PFSK-1 (cell line): ENCODE data around the gene BTBD9.

Experiments used
- FOXP2 ChIP-seq: optimal IDR thresholded peaks from 2 replicates; pipeline ENCODE3; 2011; ENCODE audit warnings: borderline replicate concordance, control low read depth, inconsistent platforms; ENCODE audit not compliant: insufficient read depth; ENCODE audit errors: extremely low read length, extremely low read depth
- POLR2AphosphoS5 ChIP-seq: IDR thresholded peaks from 2 replicates; pipeline ENCODE4 v1.6.1; 2012; ENCODE audit warnings: low read depth, mild to moderate bottlenecking, control low read depth, low read length, moderate library complexity
- REST ChIP-seq, 2 experiments: IDR thresholded peaks; 2 replicates each; pipeline versions ENCODE4 v1.6.1 to v1.8.0; 2011 to 2012; ENCODE audit warnings: low read depth in 2 of 2, low read length in 2 of 2, control low read depth in 1 of 2, inconsistent platforms in 1 of 2, mild to moderate bottlenecking in 1 of 2, moderate library complexity in 1 of 2; ENCODE audit not compliant: insufficient read depth in 1 of 2
- SIN3A ChIP-seq: IDR thresholded peaks from 2 replicates; pipeline ENCODE4 v1.6.1; 2012; ENCODE audit warnings: mild to moderate bottlenecking, low read length, moderate library complexity, borderline replicate concordance; ENCODE audit not compliant: insufficient read depth
- TAF1 ChIP-seq: IDR thresholded peaks from 2 replicates; pipeline ENCODE4 v1.6.1; 2012; ENCODE audit warnings: low read length, control low read depth, borderline replicate concordance; ENCODE audit not compliant: insufficient read depth

Gene BTBD9

GRCh38 chr6:38176797-38177751 lies 462.7 kb downstream of the BTBD9 start:
- TF ChIP-seq POLR2AphosphoS5 (no peak), SIN3A (no peak), REST (IDR thresholded peaks at IDR 0.05; ENCODE audit: insufficient read depth in 1 of 2, low read depth in 2 of 2, low read length in 2 of 2) (no peak), FOXP2 (no peak), TAF1 (no peak)

- TF ChIP-seq FOXP2, result no peak
Measured at GRCh38 chr6:38175786-38176185, 463.9 kb downstream of the BTBD9 start.

- TF ChIP-seq REST (IDR thresholded peaks at IDR 0.05; ENCODE audit: insufficient read depth in 1 of 2, low read depth in 2 of 2, low read length in 2 of 2) (no peak), TAF1 (no peak), POLR2AphosphoS5 (no peak), SIN3A (no peak), FOXP2 (no peak)
Measured at GRCh38 chr6:38174806-38175495, 464.8 kb downstream of the BTBD9 start.

GRCh38 chr6:38174315-38174714 lies 465.4 kb downstream of the BTBD9 start:
- TF ChIP-seq TAF1 (no peak), REST (IDR thresholded peaks at IDR 0.05; ENCODE audit: insufficient read depth in 1 of 2, low read depth in 2 of 2, low read length in 2 of 2) (no peak), FOXP2 (no peak), POLR2AphosphoS5 (no peak), SIN3A (no peak)

- TF ChIP-seq REST (IDR thresholded peaks at IDR 0.05; ENCODE audit: insufficient read depth in 1 of 2, low read depth in 2 of 2, low read length in 2 of 2), result no peak
- no peak for TF ChIP-seq FOXP2
- no peak for TF ChIP-seq POLR2AphosphoS5
Measured at GRCh38 chr6:38173909-38174308, 465.8 kb downstream of the BTBD9 start.
